Loucy (cell line): Measurements from ENCODE around the gene MICAL3.

Experiments
- EZH2phosphoT487 ChIP-seq: fragments of 200-600 bp; IDR thresholded peaks from 2 replicates; pipeline ENCODE4 v1.6.1; 2018; ENCODE audit warnings: antibody characterized with exemption, mild to moderate bottlenecking, moderate library complexity, borderline replicate concordance
- TF ChIP-seq, protein P1 (sequence below): fragments of 200-600 bp; sonication (generic); conservative IDR thresholded peaks from 2 replicates; pipeline ENCODE4 v1.5.1; 2014; ENCODE audit warnings: mild to moderate bottlenecking, antibody characterized with exemption, low read length

DNA sequence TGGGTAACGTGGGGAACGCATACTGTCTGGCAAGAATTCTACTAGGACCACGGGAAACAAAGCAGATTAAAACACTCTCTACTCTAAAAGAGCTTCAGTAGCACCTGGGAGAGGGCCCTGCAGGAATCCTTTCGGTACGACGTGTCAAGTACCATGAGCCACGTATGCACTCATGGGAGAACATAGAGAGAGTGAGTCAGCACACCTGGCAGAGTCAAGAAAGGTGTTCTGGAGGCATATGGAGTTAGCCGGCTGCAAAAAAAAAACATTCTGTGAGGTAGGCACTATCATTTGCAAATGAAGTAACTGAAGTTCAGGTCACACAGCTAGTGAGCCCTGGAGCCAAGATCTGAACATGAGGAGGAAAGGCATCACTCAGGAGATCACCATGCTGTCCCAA, 179.0 kb downstream of the MICAL3 start:
- TF ChIP-seq, protein P1, sequence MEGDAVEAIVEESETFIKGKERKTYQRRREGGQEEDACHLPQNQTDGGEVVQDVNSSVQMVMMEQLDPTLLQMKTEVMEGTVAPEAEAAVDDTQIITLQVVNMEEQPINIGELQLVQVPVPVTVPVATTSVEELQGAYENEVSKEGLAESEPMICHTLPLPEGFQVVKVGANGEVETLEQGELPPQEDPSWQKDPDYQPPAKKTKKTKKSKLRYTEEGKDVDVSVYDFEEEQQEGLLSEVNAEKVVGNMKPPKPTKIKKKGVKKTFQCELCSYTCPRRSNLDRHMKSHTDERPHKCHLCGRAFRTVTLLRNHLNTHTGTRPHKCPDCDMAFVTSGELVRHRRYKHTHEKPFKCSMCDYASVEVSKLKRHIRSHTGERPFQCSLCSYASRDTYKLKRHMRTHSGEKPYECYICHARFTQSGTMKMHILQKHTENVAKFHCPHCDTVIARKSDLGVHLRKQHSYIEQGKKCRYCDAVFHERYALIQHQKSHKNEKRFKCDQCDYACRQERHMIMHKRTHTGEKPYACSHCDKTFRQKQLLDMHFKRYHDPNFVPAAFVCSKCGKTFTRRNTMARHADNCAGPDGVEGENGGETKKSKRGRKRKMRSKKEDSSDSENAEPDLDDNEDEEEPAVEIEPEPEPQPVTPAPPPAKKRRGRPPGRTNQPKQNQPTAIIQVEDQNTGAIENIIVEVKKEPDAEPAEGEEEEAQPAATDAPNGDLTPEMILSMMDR = no peak
- no peak for TF ChIP-seq EZH2phosphoT487
